OCI-LY7 (cell line): ENCODE measurements around the gene ATAD5. TPM values are rescaled to one million over a fixed set of nuclear protein-coding genes. Genes with fewer than 3 reads are reported as not detected.

Experiments used
- BruUV-seq: library from RNA; stranded (reverse); fragments of 400-500 nt; replicated peaks from 2 replicates; lab custom pipeline; 2021; lab: Mats Ljungman, UMichigan
- CTCF ChIA-PET: fragments of 300-600 bp; sonication (Branson Sonifier 250); formaldehyde crosslinking; loops from one replicate; lab custom pipeline; 2022; ENCODE audit warnings: antibody characterized with exemption; ENCODE audit not compliant: unreplicated experiment; lab: Charles Lee
- POLR2A ChIA-PET: fragments of 300-600 bp; sonication (Branson Sonifier 250); formaldehyde crosslinking; loops from one replicate; lab custom pipeline; 2022; ENCODE audit warnings: antibody characterized with exemption; lab: Charles Lee
- DNase-seq: peaks from one replicate; pipeline ENCODE4 v3.0.0-alpha.2; 2015; ENCODE audit warnings: low spot score
- H2AFZ ChIP-seq: fragments of 200-600 bp; sonication (generic), shearing (Covaris generic); 2 replicates; pipeline ENCODE4 v1.6.1; 2014; ENCODE audit warnings: mild to moderate bottlenecking, antibody characterized with exemption, low read length, moderate library complexity
- H3K27ac ChIP-seq: fragments of 200-600 bp; sonication (generic); 2 replicates; pipeline ENCODE4 v1.5.1; 2014; ENCODE audit warnings: mixed run types, low read depth, mild to moderate bottlenecking, moderate library complexity, low read length, inconsistent platforms; ENCODE audit not compliant: poor library complexity, severe bottlenecking
- H3K36me3 ChIP-seq: fragments of 200-600 bp; sonication (generic); 2 replicates; pipeline ENCODE4 v1.6.1; 2014; ENCODE audit warnings: mild to moderate bottlenecking, antibody characterized with exemption, low read length, moderate library complexity, mixed read lengths; ENCODE audit not compliant: insufficient read depth
- H3K4me1 ChIP-seq: fragments of 200-600 bp; sonication (generic); 2 replicates; pipeline ENCODE4 v1.5.1; 2014; ENCODE audit warnings: mild to moderate bottlenecking, low read length; ENCODE audit not compliant: insufficient read depth, poor library complexity, severe bottlenecking
- H3K4me2 ChIP-seq: fragments of 200-600 bp; sonication (generic); 2 replicates; pipeline ENCODE4 v1.6.1; 2014; ENCODE audit warnings: mild to moderate bottlenecking, low read length
- H3K4me3 ChIP-seq: fragments of 200-600 bp; sonication (generic); 2 replicates; pipeline ENCODE4 v1.5.1; 2014; ENCODE audit warnings: mild to moderate bottlenecking, low read depth, low read length; ENCODE audit not compliant: poor library complexity, severe bottlenecking
- H3K79me2 ChIP-seq: fragments of 200-600 bp; sonication (generic); 2 replicates; pipeline ENCODE4 v1.6.1; 2016; ENCODE audit warnings: low read depth, mild to moderate bottlenecking, low read length, moderate library complexity, mixed read lengths; ENCODE audit not compliant: insufficient read depth
- H3K9me2 ChIP-seq: fragments of 200-600 bp; sonication (generic); 2 replicates; pipeline ENCODE4 v1.6.1; 2016; ENCODE audit warnings: mild to moderate bottlenecking, low read length, mixed read lengths; ENCODE audit not compliant: insufficient read depth
- H3K9me3 ChIP-seq: fragments of 200-600 bp; sonication (generic); 2 replicates; pipeline ENCODE4 v1.6.1; 2014; ENCODE audit warnings: mild to moderate bottlenecking, mixed run types, low read length, mixed read lengths
- H4K20me1 ChIP-seq: fragments of 200-600 bp; sonication (generic); 2 replicates; pipeline ENCODE4 v1.6.1; 2014; ENCODE audit warnings: mild to moderate bottlenecking, antibody characterized with exemption, low read length, moderate library complexity, mixed read lengths; ENCODE audit not compliant: insufficient read depth
- EZH2phosphoT487 ChIP-seq: fragments of 200-600 bp; sonication (generic); IDR thresholded peaks from 2 replicates; pipeline ENCODE4 v1.6.1; 2018; ENCODE audit warnings: low read depth, borderline replicate concordance, mild to moderate bottlenecking, mixed run types, antibody characterized with exemption, low read length, moderate library complexity, mixed read lengths
- intact Hi-C: fragments of 100-400 bp; cut with micrococcal nuclease; formaldehyde crosslinking; loops from one replicate; pipeline ENCODE4 v1.10.0; 2022; ENCODE audit not compliant: unreplicated experiment
- total RNA-seq, 2 experiments: library from RNA; depleted of rRNA in 1 of 2; stranded (reverse); fragments of >200 nt in 1 of 2; shearing (Covaris generic) in 1 of 2; gene quantifications; 2 replicates each; pipeline ENCODE4 v1.2.3, GENCODE V29; 2014 to 2022
- TF ChIP-seq, protein P1 (sequence below): fragments of 200-600 bp; sonication (generic); conservative IDR thresholded peaks from 2 replicates; pipeline ENCODE4 v1.5.1; 2014; ENCODE audit warnings: mild to moderate bottlenecking, antibody characterized with exemption, low read length, moderate library complexity, mixed read lengths

Gene ATAD5
- total RNA-seq, 2 experiments from 2014 or later: 21.4 to 35.9 TPM

DNA sequence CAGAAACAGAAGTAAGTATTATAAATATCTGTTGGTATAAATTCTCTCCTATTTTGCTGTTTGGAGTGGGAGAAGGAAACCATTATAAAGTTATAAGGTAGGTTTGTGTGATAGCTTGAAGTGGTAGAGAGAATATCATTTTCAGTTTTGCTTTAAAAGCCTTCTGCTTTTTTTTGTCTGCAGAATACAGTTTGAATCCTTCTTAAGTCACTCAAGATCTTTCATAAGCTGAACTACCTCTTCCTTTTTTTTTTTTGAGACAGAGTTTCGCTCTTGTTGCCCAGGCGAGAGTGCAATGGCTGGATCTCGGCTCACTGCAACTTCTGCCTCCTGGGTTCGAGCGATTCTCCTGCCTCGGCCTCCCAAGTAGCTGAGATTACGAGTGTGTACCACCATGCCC is 9.0 kb downstream of the ATAD5 start:
- H3K4me3 ChIP-seq: no peak overlapping the region
- no peak for DNase-seq
- no TSS peak for BruUV-seq
- peaks cover 1% of the 10 kb centered on the region; the same call in 1 of the 2 replicates for H3K9me3 ChIP-seq
- H3K36me3 ChIP-seq: peaks cover 94% of the 10 kb centered on the region
- peaks cover 17% of the 10 kb centered on the region for H3K79me2 ChIP-seq
- intact Hi-C loops: no loop called here
- no peak overlapping the region for H2AFZ ChIP-seq
- H3K4me1 ChIP-seq: no peaks in the 10 kb centered on the region
- H4K20me1 ChIP-seq: peaks cover 6% of the 10 kb centered on the region; the same call in 1 of the 2 replicates
- 0 out of 2 replicates have a peak, but pooled peaks cover 4% of the 10 kb centered on the region for H3K9me2 ChIP-seq
- no peak overlapping the region for H3K4me2 ChIP-seq
- POLR2A ChIA-PET: interaction anchor here (0.5 to 1.6 kb wide), 3 partner anchors 14 to 38 kb away, joined by 3 to 6 read pairs (median 5); no protein-coding TSS in a partner anchor
- H3K27ac ChIP-seq: no peak overlapping the region
- no peak for TF ChIP-seq EZH2phosphoT487
- TF ChIP-seq, protein P1, sequence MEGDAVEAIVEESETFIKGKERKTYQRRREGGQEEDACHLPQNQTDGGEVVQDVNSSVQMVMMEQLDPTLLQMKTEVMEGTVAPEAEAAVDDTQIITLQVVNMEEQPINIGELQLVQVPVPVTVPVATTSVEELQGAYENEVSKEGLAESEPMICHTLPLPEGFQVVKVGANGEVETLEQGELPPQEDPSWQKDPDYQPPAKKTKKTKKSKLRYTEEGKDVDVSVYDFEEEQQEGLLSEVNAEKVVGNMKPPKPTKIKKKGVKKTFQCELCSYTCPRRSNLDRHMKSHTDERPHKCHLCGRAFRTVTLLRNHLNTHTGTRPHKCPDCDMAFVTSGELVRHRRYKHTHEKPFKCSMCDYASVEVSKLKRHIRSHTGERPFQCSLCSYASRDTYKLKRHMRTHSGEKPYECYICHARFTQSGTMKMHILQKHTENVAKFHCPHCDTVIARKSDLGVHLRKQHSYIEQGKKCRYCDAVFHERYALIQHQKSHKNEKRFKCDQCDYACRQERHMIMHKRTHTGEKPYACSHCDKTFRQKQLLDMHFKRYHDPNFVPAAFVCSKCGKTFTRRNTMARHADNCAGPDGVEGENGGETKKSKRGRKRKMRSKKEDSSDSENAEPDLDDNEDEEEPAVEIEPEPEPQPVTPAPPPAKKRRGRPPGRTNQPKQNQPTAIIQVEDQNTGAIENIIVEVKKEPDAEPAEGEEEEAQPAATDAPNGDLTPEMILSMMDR: no peak
- CTCF ChIA-PET: no interaction called here

- ChIA-PET POLR2A (interaction anchor here (0.5 kb wide), 1 partner anchor 206 kb away, joined by 6 read pairs; no protein-coding TSS in a partner anchor), CTCF (no interaction called here)
- Histone ChIP-seq H3K4me3 (no peak overlapping the region), H3K36me3 (peaks cover 86% of the 10 kb centered on the region), H3K27ac (no peak overlapping the region), H3K9me3 (no peaks in the 10 kb centered on the region), H3K9me2 (0 out of 2 replicates have a peak, but pooled peaks cover 4% of the 10 kb centered on the region), H3K4me1 (no peaks in the 10 kb centered on the region), H3K4me2 (no peak overlapping the region), H2AFZ (no peak overlapping the region), H4K20me1 (0 out of 2 replicates have a peak, but pooled peaks cover 8% of the 10 kb centered on the region), H3K79me2 (no peaks in the 10 kb centered on the region)
- no TSS peak for BruUV-seq
- TF ChIP-seq, protein P1: no peak
- no peak for TF ChIP-seq EZH2phosphoT487
- intact Hi-C loops: no loop called here
- no peak for DNase-seq
Observed at GRCh38 chr17:30848021-30848420, 16.3 kb downstream of the ATAD5 start.

DNA sequence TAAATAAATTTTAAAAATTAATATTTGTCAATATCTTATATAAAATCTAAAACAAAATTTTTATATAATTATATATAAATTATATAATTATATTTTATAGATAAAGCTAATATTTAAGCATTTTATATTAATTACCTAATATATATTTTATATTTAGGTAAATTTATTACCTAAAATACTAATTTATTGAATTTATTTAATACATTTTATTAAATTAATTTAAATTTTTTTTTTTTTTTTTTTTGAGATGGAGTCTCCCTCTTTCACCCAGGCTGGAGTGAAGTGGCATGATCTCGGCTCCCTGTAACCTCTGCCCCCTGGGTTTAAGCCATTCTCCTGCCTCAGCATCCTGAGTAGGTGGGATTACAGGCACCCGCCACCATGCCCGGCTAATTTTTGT is 22.4 kb downstream of the ATAD5 start:
- H4K20me1 ChIP-seq: no peaks in the 10 kb centered on the region
- no peak overlapping the region for H3K4me2 ChIP-seq
- intact Hi-C loops: no loop called here
- no peaks in the 10 kb centered on the region for H3K9me2 ChIP-seq
- no peak for DNase-seq
- no peak overlapping the region for H2AFZ ChIP-seq
- TF ChIP-seq, protein P1: no peak
- TF ChIP-seq EZH2phosphoT487: no peak
- no peaks in the 10 kb centered on the region for H3K4me1 ChIP-seq
- H3K27ac ChIP-seq: no peak overlapping the region
- no TSS peak for BruUV-seq
- CTCF ChIA-PET: no interaction called here
- no peaks in the 10 kb centered on the region for H3K79me2 ChIP-seq
- H3K36me3 ChIP-seq: peaks cover 90% of the 10 kb centered on the region
- H3K4me3 ChIP-seq: no peak overlapping the region
- POLR2A ChIA-PET: interaction anchor here (0.6 to 1.7 kb wide), 4 partner anchors 13 to 361 kb away, joined by 3 to 6 read pairs (median 4); no protein-coding TSS in a partner anchor
- H3K9me3 ChIP-seq: no peaks in the 10 kb centered on the region
